Keratinocyte (primary cell): ENCODE measurements around the gene MRGPRF. TPM values are rescaled to one million over a fixed set of nuclear protein-coding genes. Genes with fewer than 3 reads are reported as not detected.

Experiments
- DNase-seq: peaks from one replicate; pipeline ENCODE4 v3.0.0-alpha.2; 2011; ENCODE audit warnings: low read depth, missing footprints, low spot score
- FAIRE-seq: peaks from 2 replicates; lab custom pipeline; 2011; peaks lifted over from hg19 to GRCh38; lab: Jason Lieb, UNC
- H2AFZ ChIP-seq: 2 replicates; pipeline ENCODE4 v1.6.0; 2012; ENCODE audit warnings: low read length, control low read depth, inconsistent platforms; ENCODE audit not compliant: control insufficient read depth
- H3K27ac ChIP-seq: 2 replicates; pipeline ENCODE4 v1.5.1; 2011; ENCODE audit warnings: low read length; ENCODE audit not compliant: control insufficient read depth, insufficient read depth
- H3K27me3 ChIP-seq: 3 replicates; pipeline ENCODE4 v1.6.0; 2011; ENCODE audit warnings: low read length; ENCODE audit not compliant: control insufficient read depth, insufficient read depth; ENCODE audit errors: extremely low read depth
- H3K36me3 ChIP-seq, 2 experiments: 2 replicates in 1 of 2; 3 replicates in 1 of 2; pipeline ENCODE4 v1.5.1; 2011; ENCODE audit warnings: low read length in 2 of 2, mild to moderate bottlenecking in 1 of 2; ENCODE audit not compliant: control insufficient read depth in 2 of 2, insufficient read depth in 2 of 2; ENCODE audit errors: extremely low read depth in 1 of 2
- H3K4me1 ChIP-seq: 3 replicates; pipeline ENCODE4 v1.5.1; 2011; ENCODE audit warnings: low read length; ENCODE audit not compliant: control insufficient read depth, insufficient read depth; ENCODE audit errors: extremely low read depth
- H3K4me2 ChIP-seq: 3 replicates; pipeline ENCODE4 v1.6.0; 2011; ENCODE audit warnings: low read depth, low read length; ENCODE audit not compliant: control insufficient read depth, insufficient read depth; ENCODE audit errors: extremely low read depth
- H3K4me3 ChIP-seq, 3 experiments: fragments of 200-600 bp in 1 of 3; sonication (generic) in 1 of 3; 2 replicates in 2 of 3; 3 replicates in 1 of 3; pipeline ENCODE4 v1.5.1; 2011 to 2016; ENCODE audit warnings: low read length in 3 of 3, mild to moderate bottlenecking in 3 of 3, control low read depth in 2 of 3, inconsistent platforms in 1 of 3, low read depth in 1 of 3, mixed read lengths in 1 of 3, mixed run types in 1 of 3, moderate library complexity in 1 of 3; ENCODE audit not compliant: control insufficient read depth in 2 of 3, insufficient read depth in 2 of 3; ENCODE audit errors: extremely low read depth in 1 of 3
- H3K79me2 ChIP-seq: 2 replicates; pipeline ENCODE4 v1.6.0; 2012; ENCODE audit warnings: low read length; ENCODE audit not compliant: control insufficient read depth, insufficient read depth
- H3K9ac ChIP-seq: 3 replicates; pipeline ENCODE4 v1.6.0; 2011; ENCODE audit warnings: low read length; ENCODE audit not compliant: control insufficient read depth, insufficient read depth; ENCODE audit errors: extremely low read depth
- H3K9me1 ChIP-seq: 3 replicates; pipeline ENCODE4 v1.6.0; 2011; ENCODE audit warnings: low read length; ENCODE audit not compliant: control insufficient read depth, insufficient read depth; ENCODE audit errors: extremely low read depth
- H3K9me3 ChIP-seq: 2 replicates; pipeline ENCODE4 v1.5.1; 2012; ENCODE audit warnings: low read depth, low read length; ENCODE audit not compliant: control insufficient read depth
- H4K20me1 ChIP-seq: 3 replicates; pipeline ENCODE4 v1.6.0; 2011; ENCODE audit warnings: low read length; ENCODE audit not compliant: control insufficient read depth, insufficient read depth; ENCODE audit errors: extremely low read depth
- EZH2 ChIP-seq: IDR thresholded peaks from one replicate; pipeline ENCODE4 v1.6.1; 2012; ENCODE audit warnings: inconsistent platforms, mild to moderate bottlenecking, low read length, moderate library complexity
- dilution Hi-C: fragments of 300-500 bp; cut with MboI; formaldehyde crosslinking; loops from one replicate; pipeline ENCODE4 v1.7.0; 2020; ENCODE audit warnings: low sequenced_read_pairs; ENCODE audit not compliant: extremely low pct_ligation_motif_present
- polyA plus RNA-seq, 5 experiments: library from polyadenylated mRNA; depleted of rRNA in 3 of 5; stranded (reverse) in 3 of 5; stranded (forward) in 1 of 5; unstranded in 1 of 5; fragments of >200 nt; gene quantifications; 1 replicate in 1 of 5; 2 replicates in 3 of 5; 3 replicates in 1 of 5; pipeline versions ENCODE4 v1.2.1 to v1.2.3, GENCODE V29; 2011 to 2012; ENCODE audit warnings: missing spikeins in 2 of 5, low read depth in 1 of 5, low replicate concordance in 1 of 5
- TF ChIP-seq, protein P1 (sequence below), 3 experiments: IDR thresholded peaks in 1 of 3; conservative IDR thresholded peaks in 1 of 3; optimal IDR thresholded peaks in 1 of 3; 2 replicates in 2 of 3; 3 replicates in 1 of 3; pipeline versions ENCODE3 to v1.5.1; 2011; ENCODE audit warnings: low read length in 3 of 3, mild to moderate bottlenecking in 3 of 3, moderate library complexity in 2 of 3, control low read depth in 1 of 3, inconsistent platforms in 1 of 3; ENCODE audit not compliant: insufficient read depth in 2 of 3; ENCODE audit errors: extremely low read depth in 1 of 3

MRGPRF gene
- polyA plus RNA-seq, 1 donor (not counting 4 experiments of a cell fraction or from before 2014, with no cell fraction given) = not detected

- Histone ChIP-seq H3K9ac (peak overlapping the region; percentile 67), H3K36me3 (no peaks in the 10 kb centered on the region), H3K79me2 (no peaks in the 10 kb centered on the region), H3K27ac (peak overlapping the region; percentile 62), H4K20me1 (no peaks in the 10 kb centered on the region), H3K4me1 (peaks cover 33% of the 10 kb centered on the region), H3K27me3 (peaks cover 21% of the 10 kb centered on the region), H2AFZ (no peak overlapping the region), H3K9me1 (peaks cover 4% of the 10 kb centered on the region), H3K4me2 (peak overlapping the region; percentile 68), H3K4me3 (no peak overlapping the region), H3K9me3 (no peaks in the 10 kb centered on the region)
- DNase-seq (no peak), FAIRE-seq (no peak)
- TF ChIP-seq EZH2 = no peak
- TF ChIP-seq, protein P1, sequence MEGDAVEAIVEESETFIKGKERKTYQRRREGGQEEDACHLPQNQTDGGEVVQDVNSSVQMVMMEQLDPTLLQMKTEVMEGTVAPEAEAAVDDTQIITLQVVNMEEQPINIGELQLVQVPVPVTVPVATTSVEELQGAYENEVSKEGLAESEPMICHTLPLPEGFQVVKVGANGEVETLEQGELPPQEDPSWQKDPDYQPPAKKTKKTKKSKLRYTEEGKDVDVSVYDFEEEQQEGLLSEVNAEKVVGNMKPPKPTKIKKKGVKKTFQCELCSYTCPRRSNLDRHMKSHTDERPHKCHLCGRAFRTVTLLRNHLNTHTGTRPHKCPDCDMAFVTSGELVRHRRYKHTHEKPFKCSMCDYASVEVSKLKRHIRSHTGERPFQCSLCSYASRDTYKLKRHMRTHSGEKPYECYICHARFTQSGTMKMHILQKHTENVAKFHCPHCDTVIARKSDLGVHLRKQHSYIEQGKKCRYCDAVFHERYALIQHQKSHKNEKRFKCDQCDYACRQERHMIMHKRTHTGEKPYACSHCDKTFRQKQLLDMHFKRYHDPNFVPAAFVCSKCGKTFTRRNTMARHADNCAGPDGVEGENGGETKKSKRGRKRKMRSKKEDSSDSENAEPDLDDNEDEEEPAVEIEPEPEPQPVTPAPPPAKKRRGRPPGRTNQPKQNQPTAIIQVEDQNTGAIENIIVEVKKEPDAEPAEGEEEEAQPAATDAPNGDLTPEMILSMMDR (optimal IDR thresholded peaks at IDR 0.05 in 1 of 3, IDR thresholded peaks at IDR 0.05 in 1 of 3, conservative IDR thresholded peaks at IDR 0.05 in 1 of 3; ENCODE audit: extremely low read depth in 1 of 3, insufficient read depth in 2 of 3, low read length in 3 of 3) = peak in 1 of 3 experiments; percentile 7
- dilution Hi-C loops = no loop called here
Observed at GRCh38 chr11:69009441-69010211, 3.4 kb downstream of the MRGPRF start.

DNA sequence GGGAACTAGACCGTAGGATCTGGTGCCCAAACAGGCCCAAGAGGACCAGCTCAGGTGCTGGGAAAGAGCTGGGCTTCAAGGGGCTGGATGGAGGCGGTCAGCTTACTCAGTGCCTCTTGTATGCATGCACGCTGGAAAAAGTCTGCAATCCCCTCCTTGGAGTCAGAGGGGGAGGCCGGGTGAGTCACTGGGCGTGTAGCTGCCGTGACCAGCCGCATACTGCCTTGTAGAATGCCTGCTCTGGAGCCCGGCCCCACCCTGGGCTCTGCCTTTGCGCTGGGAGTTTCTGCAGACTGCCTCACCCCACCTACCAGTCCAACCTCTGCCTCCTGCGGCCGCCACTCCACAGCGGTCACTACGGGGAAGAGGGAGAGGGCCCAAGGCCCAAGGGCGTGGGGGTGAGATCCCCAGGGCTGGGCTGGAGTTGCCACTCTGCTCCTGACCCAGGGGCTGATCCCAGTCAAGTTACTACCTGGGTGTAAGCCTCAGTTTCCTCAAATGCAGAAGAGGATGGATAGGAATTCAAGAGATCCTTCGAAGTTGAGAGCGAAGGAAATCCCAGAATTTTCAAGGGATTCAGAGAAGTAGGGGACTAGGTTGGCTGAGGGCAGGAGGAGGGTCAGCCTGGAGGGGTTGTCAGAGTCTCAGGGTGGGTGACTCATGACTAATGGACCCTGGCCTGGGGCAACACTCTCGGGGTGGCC, 4.2 kb downstream of the MRGPRF start:
- Histone ChIP-seq H3K9ac (peak overlapping the region; percentile 67), H3K4me1 (peaks cover 33% of the 10 kb centered on the region), H3K27ac (peak overlapping the region; percentile 62), H3K79me2 (no peaks in the 10 kb centered on the region), H2AFZ (peak overlapping the region; percentile 44), H3K36me3 (no peaks in the 10 kb centered on the region), H3K4me3 (no peak overlapping the region), H3K9me1 (peaks cover 4% of the 10 kb centered on the region), H3K27me3 (peaks cover 14% of the 10 kb centered on the region), H3K9me3 (no peaks in the 10 kb centered on the region), H3K4me2 (peak overlapping the region; percentile 68), H4K20me1 (no peaks in the 10 kb centered on the region)
- FAIRE-seq (peak; percentile 60), DNase-seq (peak; percentile 92)
- TF ChIP-seq EZH2 = no peak
- TF ChIP-seq, protein P1 (optimal IDR thresholded peaks at IDR 0.05 in 1 of 3, IDR thresholded peaks at IDR 0.05 in 1 of 3, conservative IDR thresholded peaks at IDR 0.05 in 1 of 3; ENCODE audit: extremely low read depth in 1 of 3, insufficient read depth in 2 of 3, low read length in 3 of 3) = no peak
- dilution Hi-C loops = no loop called here
